T-cell (primary cell): ENCODE measurements around the gene MSLN. TPM values are rescaled to one million over a fixed set of nuclear protein-coding genes. Genes with fewer than 3 reads are reported as not detected.

ENCODE experiments used
- ATAC-seq, 4 experiments: fragments of 200-7000 bp in 3 of 4; fragments of 150-1000 bp in 1 of 4; cut with Tn5 transposase; replicated peaks in 1 of 4; 1 replicate in 3 of 4; 2 replicates in 1 of 4; pipeline ENCODE4 v1.10.0; 2021; ENCODE audit warnings: moderate library complexity in 3 of 4, mild to moderate bottlenecking in 2 of 4, moderate number of reproducible peaks in 1 of 4
- CTCF ChIA-PET, 2 donors: fragments of 300-600 bp; sonication (Branson Sonifier 250); formaldehyde crosslinking; loops; one replicate each; lab custom pipeline; 2022; ENCODE audit warnings: antibody characterized with exemption in 2 of 2; lab: Charles Lee
- POLR2A ChIA-PET, 2 donors: fragments of 300-600 bp; sonication (Branson Sonifier 250); formaldehyde crosslinking; loops; one replicate each; lab custom pipeline; 2022; ENCODE audit warnings: antibody characterized with exemption in 2 of 2; lab: Charles Lee
- DNase-seq, 35 experiments: peaks; one replicate each; pipeline versions ENCODE4 v3.0.0 to v3.0.0-alpha.2; 2013 to 2023
- H3K27ac ChIP-seq: one replicate; pipeline ENCODE4 v1.5.1; 2013; ENCODE audit warnings: low read length
- H3K27me3 ChIP-seq, 2 experiments: replicated peaks in 1 of 2; 1 replicate in 1 of 2; 2 replicates in 1 of 2; pipeline versions ENCODE4 v1.6.1 to v1.7.0; 2013; ENCODE audit warnings: low read length in 1 of 2, mixed read lengths in 1 of 2; ENCODE audit not compliant: control insufficient read depth in 2 of 2, insufficient read depth in 2 of 2; ENCODE audit errors: extremely low read depth in 1 of 2
- H3K36me3 ChIP-seq, 2 donors: 1 replicate in 1 of 2; 2 replicates in 1 of 2; pipeline versions ENCODE4 v1.6.1 to v1.7.0; 2013; ENCODE audit warnings: low read length in 1 of 2; ENCODE audit not compliant: control insufficient read depth in 2 of 2, insufficient read depth in 1 of 2; ENCODE audit errors: extremely low read depth in 1 of 2
- H3K4me1 ChIP-seq, 2 experiments: 1 replicate in 1 of 2; 2 replicates in 1 of 2; pipeline versions ENCODE4 v1.6.1 to v1.7.0; 2013; ENCODE audit warnings: low read length in 2 of 2, mixed read lengths in 1 of 2; ENCODE audit not compliant: insufficient read depth in 2 of 2, control insufficient read depth in 1 of 2; ENCODE audit errors: extremely low read depth in 1 of 2
- H3K4me3 ChIP-seq, 2 donors: 1 replicate in 1 of 2; 2 replicates in 1 of 2; pipeline versions ENCODE4 v1.5.1 to v1.7.0; 2013; ENCODE audit warnings: mild to moderate bottlenecking in 2 of 2, low read length in 1 of 2, moderate library complexity in 1 of 2; ENCODE audit not compliant: control insufficient read depth in 1 of 2; ENCODE audit errors: extremely low read depth in 1 of 2
- H3K9me3 ChIP-seq: 2 replicates; pipeline ENCODE4 v1.7.0; 2013
- H3K27ac Mint-ChIP-seq, 2 donors: one replicate each; pipeline ENCODE4 v1.8.0; 2020 to 2021; ENCODE audit warnings: mild to moderate bottlenecking in 2 of 2, mixed read lengths in 2 of 2
- H3K27me3 Mint-ChIP-seq, 2 donors: one replicate each; pipeline ENCODE4 v1.8.0; 2021 to 2022; ENCODE audit warnings: mixed read lengths in 2 of 2
- H3K36me3 Mint-ChIP-seq: one replicate; pipeline ENCODE4 v1.8.0; 2021; ENCODE audit warnings: mixed read lengths
- H3K4me1 Mint-ChIP-seq, 3 donors: one replicate each; pipeline ENCODE4 v1.8.0; 2020 to 2022; ENCODE audit warnings: mixed read lengths in 3 of 3, mild to moderate bottlenecking in 1 of 3
- H3K4me3 Mint-ChIP-seq, 3 donors: one replicate each; pipeline ENCODE4 v1.8.0; 2020 to 2022; ENCODE audit warnings: mild to moderate bottlenecking in 3 of 3, mixed read lengths in 3 of 3, moderate library complexity in 3 of 3
- H3K9me3 Mint-ChIP-seq, 3 donors: one replicate each; pipeline ENCODE4 v1.8.0; 2020 to 2022; ENCODE audit warnings: mixed read lengths in 3 of 3
- WGBS: methylation state at CpG from one replicate; pipeline ENCODE4 v1.1.5; 2013; ENCODE audit warnings: missing lambda C conversion rate; ENCODE audit not compliant: insufficient coverage; 5-methylcytosine and 5-hydroxymethylcytosine counted together
- total RNA-seq, 35 experiments: library from RNA in 6 of 35; stranded (reverse) in 6 of 35; fragments of 120-200 nt in 1 of 35; gene quantifications; one replicate each; pipeline versions ENCODE4 v1.2.1 to v1.2.4 and lab custom pipeline; 2013 to 2026

The MSLN gene
- total RNA-seq, 5 donors from 2014 or later (not counting 1 experiment from before 2014, with no cell fraction given) = 0.55 to 0.60 TPM; not detected in 3

GRCh38 chr16:799948-800833 is 39.7 kb downstream of the MSLN start, which contains the start of gene GNG13:
TSS of gene GNG13 (minus strand) at chr16:800734. CDS start at chr16:799077, 1,657 bp downstream.
- peaks cover 0 to 3% of the 10 kb centered on the region in 2 experiments for H3K4me1 ChIP-seq
- Mint-ChIP-seq H3K9me3 (no peaks in the 10 kb centered on the region), H3K36me3 (no peaks in the 10 kb centered on the region), H3K4me1 (no peaks in the 10 kb centered on the region), H3K27ac (no peak within 1 kb of the TSS), H3K27me3 (peaks cover 0 to 18% of the 10 kb centered on the region in 2 donors), H3K4me3 (no peak within 1 kb of the TSS)
- no peak within 1 kb of the TSS for H3K27ac ChIP-seq
- no peaks in the 10 kb centered on the region for H3K36me3 ChIP-seq
- WGBS = 7% methylated on average over 45 of the region's 57 CpGs
- ChIA-PET POLR2A (no interaction called here), CTCF (no interaction called here)
- H3K9me3 ChIP-seq = no peaks in the 10 kb centered on the region
- peaks cover 0 to 66% of the 10 kb centered on the region in 2 experiments for H3K27me3 ChIP-seq
- no peak within 1 kb of the TSS for H3K4me3 ChIP-seq
- ATAC-seq = peak in 1 of 4 experiments; percentile 12
- DNase-seq = no peak

- H3K4me1 ChIP-seq = peaks cover 0 to 3% of the 10 kb centered on the region in 2 experiments
- no peak overlapping the region for H3K4me3 ChIP-seq
- H3K27me3 ChIP-seq = peaks cover 0 to 67% of the 10 kb centered on the region in 2 experiments
- no peak overlapping the region for H3K27ac ChIP-seq
- Mint-ChIP-seq H3K27ac (no peak overlapping the region), H3K27me3 (peaks cover 0 to 18% of the 10 kb centered on the region in 2 donors), H3K4me3 (no peak overlapping the region), H3K36me3 (no peaks in the 10 kb centered on the region), H3K4me1 (peaks cover 0 to under 1% (median 0%) of the 10 kb centered on the region in 3 donors), H3K9me3 (no peaks in the 10 kb centered on the region)
- 15% methylated on average over 13 of the region's 17 CpGs for WGBS
- CTCF ChIA-PET = no interaction called here
- no peaks in the 10 kb centered on the region for H3K9me3 ChIP-seq
- ATAC-seq (peak in 1 of 4 experiments; percentile 13), DNase-seq (no peak)
- POLR2A ChIA-PET = no interaction called here
- no peaks in the 10 kb centered on the region for H3K36me3 ChIP-seq
These were observed 40.4 kb downstream of the MSLN start for GRCh38 chr16:800834-801511.

GRCh38 chr16:801584-802363 is 41.2 kb downstream of the MSLN start:
- ChIA-PET CTCF (no interaction called here), POLR2A (no interaction called here)
- H3K4me1 Mint-ChIP-seq = peaks cover 0 to 2% (median under 1%) of the 10 kb centered on the region in 3 donors
- ATAC-seq (no peak), DNase-seq (no peak)
- Histone ChIP-seq H3K27ac (no peak overlapping the region), H3K4me1 (peaks cover 0 to 3% of the 10 kb centered on the region in 2 experiments), H3K36me3 (no peaks in the 10 kb centered on the region), H3K27me3 (peaks cover 0 to 67% of the 10 kb centered on the region in 2 experiments), H3K4me3 (no peak overlapping the region), H3K9me3 (no peaks in the 10 kb centered on the region)
- peaks cover 0 to 18% of the 10 kb centered on the region in 2 donors for H3K27me3 Mint-ChIP-seq
- no peak overlapping the region for H3K4me3 Mint-ChIP-seq
- 59% methylated on average over 20 of the region's 22 CpGs for WGBS
- no peaks in the 10 kb centered on the region for H3K36me3 Mint-ChIP-seq
- H3K27ac Mint-ChIP-seq = no peak overlapping the region
- H3K9me3 Mint-ChIP-seq = no peaks in the 10 kb centered on the region

- Histone ChIP-seq H3K36me3 (no peaks in the 10 kb centered on the region), H3K4me1 (peaks cover 0 to 6% of the 10 kb centered on the region in 2 experiments), H3K9me3 (no peaks in the 10 kb centered on the region), H3K4me3 (no peak overlapping the region), H3K27me3 (peaks cover 0 to 64% of the 10 kb centered on the region in 2 experiments), H3K27ac (no peak overlapping the region)
- ATAC-seq = no peak
- DNase-seq = no peak
- H3K36me3 Mint-ChIP-seq = no peaks in the 10 kb centered on the region
- ChIA-PET CTCF (no interaction called here), POLR2A (no interaction called here)
- peaks cover 0 to 2% (median 1%) of the 10 kb centered on the region in 3 donors for H3K4me1 Mint-ChIP-seq
- no peak overlapping the region for H3K27ac Mint-ChIP-seq
- H3K9me3 Mint-ChIP-seq = no peaks in the 10 kb centered on the region
- no peak overlapping the region for H3K4me3 Mint-ChIP-seq
- H3K27me3 Mint-ChIP-seq = peaks cover 0 to 18% of the 10 kb centered on the region in 2 donors
- WGBS = 65% methylated on average over 7 of the region's 7 CpGs
These were observed 41.9 kb downstream of the MSLN start for GRCh38 chr16:802461-802860.

GRCh38 chr16:802914-803753 is 42.6 kb downstream of the MSLN start:
- no peak overlapping the region for H3K4me3 Mint-ChIP-seq
- Histone ChIP-seq H3K36me3 (no peaks in the 10 kb centered on the region), H3K27me3 (peaks cover 0 to 60% of the 10 kb centered on the region in 2 experiments), H3K4me1 (peaks cover 0 to 10% of the 10 kb centered on the region in 2 experiments), H3K27ac (no peak overlapping the region), H3K4me3 (no peak overlapping the region), H3K9me3 (no peaks in the 10 kb centered on the region)
- DNase-seq (no peak), ATAC-seq (no peak)
- WGBS = 83% methylated on average over 28 of the region's 33 CpGs
- CTCF ChIA-PET = interaction anchor here in 1 of 2 donors (0.6 kb wide), 1 partner anchor 300 kb away, joined by 4 read pairs; no protein-coding TSS in a partner anchor
- POLR2A ChIA-PET = no interaction called here
- H3K36me3 Mint-ChIP-seq = no peaks in the 10 kb centered on the region
- peaks cover 0 to 15% of the 10 kb centered on the region in 2 donors for H3K27me3 Mint-ChIP-seq
- H3K27ac Mint-ChIP-seq = no peak overlapping the region
- H3K4me1 Mint-ChIP-seq = peaks cover 6 to 7% (median 6%) of the 10 kb centered on the region in 3 donors
- H3K9me3 Mint-ChIP-seq = no peaks in the 10 kb centered on the region
